D721Med (cell line): ENCODE results near the gene RNU5B-1.
"Not testable (repeated sequence)": the region's sequence is repeated elsewhere in the genome, so short reads cannot be mapped to it uniquely, and the experiment has no call there.

Experiments used
- DNase-seq: peaks from one replicate; pipeline ENCODE4 v3.0.0; 2011; ENCODE audit warnings: low spot score; ENCODE audit not compliant: insufficient read length
- FAIRE-seq: peaks from 2 replicates; lab custom pipeline; 2011; peaks lifted over from hg19 to GRCh38; lab: Jason Lieb, UNC
- CTCF ChIP-seq: IDR thresholded peaks from 2 replicates; pipeline ENCODE4 v1.5.1; 2012; ENCODE audit warnings: mild to moderate bottlenecking, control low read depth; ENCODE audit not compliant: insufficient read depth; ENCODE audit errors: missing control alignments

RNU5B-1 gene

GRCh38 chr15:65263313-65263712 lies 41.2 kb upstream of the RNU5B-1 start:
- FAIRE-seq, result no peak
- no peak for DNase-seq
- no peak for TF ChIP-seq CTCF

- no peak for TF ChIP-seq CTCF
- DNase-seq (no peak), FAIRE-seq (no peak)
Observed at GRCh38 chr15:65264863-65265430, 39.5 kb upstream of the RNU5B-1 start.

- FAIRE-seq (no peak), DNase-seq (no peak)
- TF ChIP-seq CTCF, result no peak
Observed at GRCh38 chr15:65266469-65266868, 38.0 kb upstream of the RNU5B-1 start.

- FAIRE-seq (no peak), DNase-seq (no peak)
- TF ChIP-seq CTCF, result no peak
Observed at GRCh38 chr15:65268411-65268810, 36.1 kb upstream of the RNU5B-1 start.

GRCh38 chr15:65270811-65271545 lies 33.5 kb upstream of the RNU5B-1 start:
- FAIRE-seq, DNase-seq: not testable (repeated sequence)
- TF ChIP-seq CTCF, result peak; percentile 77

- TF ChIP-seq CTCF, result no peak
- FAIRE-seq, result no peak
- no peak for DNase-seq
Observed at GRCh38 chr15:65275104-65275727, 29.3 kb upstream of the RNU5B-1 start.

- no peak for TF ChIP-seq CTCF
- FAIRE-seq, result no peak
- DNase-seq, result no peak
Observed at GRCh38 chr15:65275728-65276126, 28.8 kb upstream of the RNU5B-1 start.
